CD14-positive monocyte (primary cell): ENCODE results near the gene CROT. TPM values are rescaled to one million over a fixed set of nuclear protein-coding genes. Genes with fewer than 3 reads are reported as not detected.

Experiments
- DNase-seq, 3 donors: peaks; one replicate each; pipeline ENCODE4 v3.0.0-alpha.2; 2011 to 2022
- H2AFZ ChIP-seq: 2 replicates; pipeline ENCODE4 v1.6.0; 2012; ENCODE audit warnings: mild to moderate bottlenecking, low read depth, low read length, inconsistent platforms; ENCODE audit not compliant: insufficient read depth, poor library complexity, severe bottlenecking
- H3K27ac ChIP-seq, 2 donors: 1 replicate in 1 of 2; 2 replicates in 1 of 2; pipeline ENCODE4 v1.5.1; 2012 to 2013; ENCODE audit warnings: low read length in 2 of 2, control low read depth in 1 of 2, inconsistent platforms in 1 of 2, low read depth in 1 of 2, mild to moderate bottlenecking in 1 of 2
- H3K27me3 ChIP-seq, 2 donors: one replicate each; pipeline versions ENCODE4 v1.6.0 to v1.6.1; 2011 to 2013; ENCODE audit warnings: low read length in 2 of 2; ENCODE audit not compliant: control insufficient read depth in 2 of 2, insufficient read depth in 2 of 2
- H3K36me3 ChIP-seq, 2 donors: replicated peaks in 1 of 2; 1 replicate in 1 of 2; 2 replicates in 1 of 2; pipeline versions ENCODE4 v1.5.1 to v1.6.1; 2012 to 2013; ENCODE audit warnings: low read length in 2 of 2, control low read depth in 1 of 2, inconsistent platforms in 1 of 2, mild to moderate bottlenecking in 1 of 2; ENCODE audit not compliant: insufficient read depth in 2 of 2, control insufficient read depth in 1 of 2
- H3K4me1 ChIP-seq, 2 donors: 1 replicate in 1 of 2; 2 replicates in 1 of 2; pipeline versions ENCODE4 v1.5.1 to v1.6.1; 2012 to 2013; ENCODE audit warnings: low read length in 2 of 2, control low read depth in 1 of 2, inconsistent platforms in 1 of 2, mild to moderate bottlenecking in 1 of 2, moderate library complexity in 1 of 2; ENCODE audit not compliant: insufficient read depth in 2 of 2, control insufficient read depth in 1 of 2
- H3K4me2 ChIP-seq: replicated peaks from 2 replicates; pipeline ENCODE3; 2012; ENCODE audit warnings: low read length, moderate library complexity, mild to moderate bottlenecking; ENCODE audit not compliant: poor library complexity, severe bottlenecking; ENCODE audit errors: extremely low read depth
- H3K4me3 ChIP-seq, 3 experiments: fragments of 200-600 bp in 1 of 3; sonication (generic) in 1 of 3; replicated peaks in 1 of 3; 1 replicate in 2 of 3; 2 replicates in 1 of 3; pipeline ENCODE4 v1.5.1; 2011 to 2013; ENCODE audit warnings: low read length in 3 of 3, mild to moderate bottlenecking in 3 of 3, control low read depth in 2 of 3, low read depth in 2 of 3, inconsistent platforms in 1 of 3, moderate library complexity in 1 of 3
- H3K79me2 ChIP-seq: 2 replicates; pipeline ENCODE4 v1.6.0; 2012; ENCODE audit warnings: mild to moderate bottlenecking, control low read depth, inconsistent platforms, low read length, moderate library complexity; ENCODE audit not compliant: insufficient read depth
- H3K9ac ChIP-seq: 2 replicates; pipeline ENCODE4 v1.6.0; 2017; ENCODE audit warnings: low read length, mild to moderate bottlenecking; ENCODE audit not compliant: insufficient read depth, poor library complexity, severe bottlenecking
- H3K9me3 ChIP-seq, 2 donors: replicated peaks in 1 of 2; 1 replicate in 1 of 2; 2 replicates in 1 of 2; pipeline versions ENCODE4 v1.5.1 to v1.6.1; 2012 to 2013; ENCODE audit warnings: low read length in 2 of 2, control low read depth in 1 of 2; ENCODE audit not compliant: control insufficient read depth in 1 of 2, insufficient read depth in 1 of 2
- H4K20me1 ChIP-seq: 2 replicates; pipeline ENCODE4 v1.6.0; 2012; ENCODE audit warnings: mild to moderate bottlenecking, low read length, control low read depth, moderate library complexity; ENCODE audit not compliant: insufficient read depth
- H3K27ac Mint-ChIP-seq, 7 donors: one replicate each; pipeline ENCODE4 v1.8.0; 2020; ENCODE audit warnings: mild to moderate bottlenecking in 7 of 7, mixed read lengths in 7 of 7, moderate library complexity in 6 of 7, inconsistent platforms in 2 of 7
- H3K27me3 Mint-ChIP-seq, 3 donors: one replicate each; pipeline ENCODE4 v1.8.0; 2021 to 2022; ENCODE audit warnings: low read depth in 3 of 3, mild to moderate bottlenecking in 3 of 3, mixed read lengths in 3 of 3, moderate library complexity in 3 of 3, inconsistent platforms in 1 of 3
- H3K36me3 Mint-ChIP-seq, 2 donors: one replicate each; pipeline ENCODE4 v1.8.0; 2020; ENCODE audit warnings: mixed read lengths in 2 of 2, inconsistent platforms in 1 of 2, mild to moderate bottlenecking in 1 of 2
- H3K4me1 Mint-ChIP-seq: one replicate; pipeline ENCODE4 v1.8.0; 2020; ENCODE audit warnings: mild to moderate bottlenecking, mixed read lengths
- H3K4me3 Mint-ChIP-seq, 2 donors: one replicate each; pipeline ENCODE4 v1.8.0; 2020; ENCODE audit warnings: mild to moderate bottlenecking in 2 of 2, mixed read lengths in 2 of 2, moderate library complexity in 1 of 2
- H3K9me3 Mint-ChIP-seq, 7 donors: one replicate each; pipeline ENCODE4 v1.8.0; 2020 to 2022; ENCODE audit warnings: mixed read lengths in 7 of 7, mild to moderate bottlenecking in 6 of 7, moderate library complexity in 6 of 7, inconsistent platforms in 2 of 7
- WGBS: methylation state at CpG from one replicate; pipeline ENCODE4 v1.1.5; 2013; ENCODE audit warnings: missing lambda C conversion rate; ENCODE audit not compliant: insufficient coverage; 5-methylcytosine and 5-hydroxymethylcytosine counted together
- intact Hi-C, 2 donors: fragments of 100-400 bp; cut with micrococcal nuclease; formaldehyde crosslinking; loops; one replicate each; pipeline versions ENCODE4 v1.15.0 to v1.15.1; 2023
- polyA plus RNA-seq, 3 donors: library from polyadenylated mRNA; depleted of rRNA in 1 of 3; unstranded in 2 of 3; stranded (reverse) in 1 of 3; fragments of 300-500 nt in 2 of 3; fragments of >200 nt in 1 of 3; fragmentation: Illumina TruSeq in 2 of 3; gene quantifications; 1 replicate in 2 of 3; 2 replicates in 1 of 3; pipeline ENCODE4 v1.2.3, GENCODE V29; 2012 to 2021
- TF ChIP-seq, protein P1 (sequence below): fragments of 200-600 bp; IDR thresholded peaks from one replicate; pipeline ENCODE4 v1.8.0; 2022; ENCODE audit warnings: antibody characterized with exemption, mild to moderate bottlenecking

CROT gene
- polyA plus RNA-seq, 3 donors = 1.1 to 2.2 (median 1.4) TPM

DNA sequence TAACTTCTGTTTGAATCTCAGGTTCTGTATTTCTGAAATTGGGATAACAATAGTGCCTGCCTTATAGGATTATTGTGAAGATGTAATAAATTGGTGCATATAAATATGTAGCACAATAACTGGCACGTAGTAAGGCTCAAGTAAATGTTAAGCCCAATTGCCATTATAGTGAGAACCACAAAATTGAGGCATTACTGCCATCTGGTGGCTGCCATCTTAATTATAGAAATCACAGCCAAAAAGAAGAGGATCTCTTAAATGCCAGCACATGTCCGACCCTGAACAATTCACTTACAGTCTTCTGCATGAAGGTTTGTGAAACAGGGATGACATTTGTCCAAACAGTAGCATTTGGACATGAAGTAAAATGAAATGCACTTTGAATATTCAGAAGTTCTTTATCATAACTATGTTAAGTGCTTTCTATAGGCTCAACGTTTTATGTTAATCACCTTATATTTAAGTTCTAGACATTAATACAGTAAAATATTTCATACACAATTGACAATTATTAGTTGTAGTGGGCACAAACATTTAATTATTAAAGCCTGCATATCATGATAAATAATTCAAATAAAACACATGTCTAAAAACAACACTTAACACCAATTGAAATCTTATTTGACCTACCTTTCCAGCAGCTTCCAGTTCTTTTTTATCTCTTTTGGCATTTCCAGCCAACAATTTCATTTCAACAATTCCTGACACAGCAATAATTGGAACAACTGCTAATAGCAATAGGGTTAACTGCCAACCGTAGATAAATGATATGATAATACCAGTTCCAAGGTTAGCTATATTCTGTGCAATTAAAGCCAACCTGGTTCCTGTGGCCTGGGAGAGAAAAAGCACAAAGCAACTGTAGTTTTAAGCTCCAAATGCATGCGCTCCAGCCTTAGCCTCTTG, 71.5 kb downstream of the CROT start:
- no peaks in the 10 kb centered on the region for H3K4me1 ChIP-seq
- no peak overlapping the region for H3K9ac ChIP-seq
- no peaks in the 10 kb centered on the region for H3K9me3 Mint-ChIP-seq
- no peak overlapping the region for H3K4me2 ChIP-seq
- H3K36me3 Mint-ChIP-seq = no peaks in the 10 kb centered on the region
- TF ChIP-seq, protein P1, sequence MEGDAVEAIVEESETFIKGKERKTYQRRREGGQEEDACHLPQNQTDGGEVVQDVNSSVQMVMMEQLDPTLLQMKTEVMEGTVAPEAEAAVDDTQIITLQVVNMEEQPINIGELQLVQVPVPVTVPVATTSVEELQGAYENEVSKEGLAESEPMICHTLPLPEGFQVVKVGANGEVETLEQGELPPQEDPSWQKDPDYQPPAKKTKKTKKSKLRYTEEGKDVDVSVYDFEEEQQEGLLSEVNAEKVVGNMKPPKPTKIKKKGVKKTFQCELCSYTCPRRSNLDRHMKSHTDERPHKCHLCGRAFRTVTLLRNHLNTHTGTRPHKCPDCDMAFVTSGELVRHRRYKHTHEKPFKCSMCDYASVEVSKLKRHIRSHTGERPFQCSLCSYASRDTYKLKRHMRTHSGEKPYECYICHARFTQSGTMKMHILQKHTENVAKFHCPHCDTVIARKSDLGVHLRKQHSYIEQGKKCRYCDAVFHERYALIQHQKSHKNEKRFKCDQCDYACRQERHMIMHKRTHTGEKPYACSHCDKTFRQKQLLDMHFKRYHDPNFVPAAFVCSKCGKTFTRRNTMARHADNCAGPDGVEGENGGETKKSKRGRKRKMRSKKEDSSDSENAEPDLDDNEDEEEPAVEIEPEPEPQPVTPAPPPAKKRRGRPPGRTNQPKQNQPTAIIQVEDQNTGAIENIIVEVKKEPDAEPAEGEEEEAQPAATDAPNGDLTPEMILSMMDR = peak; percentile 80
- H3K27me3 Mint-ChIP-seq = no peaks in the 10 kb centered on the region
- no peak overlapping the region for H2AFZ ChIP-seq
- H4K20me1 ChIP-seq = no peaks in the 10 kb centered on the region
- no peak overlapping the region for H3K4me3 Mint-ChIP-seq
- H3K4me3 ChIP-seq = no peak overlapping the region
- H3K27ac Mint-ChIP-seq = no peak overlapping the region
- no peaks in the 10 kb centered on the region for H3K27me3 ChIP-seq
- H3K27ac ChIP-seq = no peak overlapping the region
- H3K4me1 Mint-ChIP-seq = no peaks in the 10 kb centered on the region
- H3K9me3 ChIP-seq = no peaks in the 10 kb centered on the region
- WGBS = 20% methylated on average over 1 of the region's 5 CpGs
- intact Hi-C loops = loop anchor here (2.0 to 5.0 kb wide), 2 partner anchors 104 to 105 kb away; no protein-coding TSS in a partner anchor
- DNase-seq = peak; percentile 21 to 49 (median 46)
- H3K79me2 ChIP-seq = no peaks in the 10 kb centered on the region
- no peaks in the 10 kb centered on the region for H3K36me3 ChIP-seq

DNA sequence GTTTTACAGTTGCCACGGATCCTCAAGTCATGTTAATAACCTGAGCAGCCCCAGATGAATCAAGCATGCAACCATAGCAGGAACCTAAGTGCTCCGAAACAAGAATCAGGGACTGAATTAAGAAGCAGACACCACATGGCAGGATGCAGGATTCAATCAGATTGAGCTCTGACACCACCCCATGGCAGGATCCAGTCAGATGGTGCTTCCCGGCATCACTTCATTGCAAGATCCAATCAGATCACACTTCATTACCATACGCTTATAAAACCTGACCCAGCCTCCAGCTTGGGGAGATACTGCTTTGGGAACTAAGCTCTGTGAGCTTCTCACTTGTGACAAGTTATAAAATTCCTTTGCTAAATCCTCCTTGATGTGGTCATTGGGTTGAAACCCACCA, 74.7 kb downstream of the CROT start:
- H3K4me1 Mint-ChIP-seq = no peaks in the 10 kb centered on the region
- H3K36me3 ChIP-seq = no peaks in the 10 kb centered on the region
- no peak overlapping the region for H3K9ac ChIP-seq
- no peaks in the 10 kb centered on the region for H3K4me1 ChIP-seq
- intact Hi-C loops = no loop called here
- TF ChIP-seq, protein P1 = no peak
- 93% methylated on average over 2 of the region's 4 CpGs for WGBS
- no peaks in the 10 kb centered on the region for H3K36me3 Mint-ChIP-seq
- no peak overlapping the region for H3K4me3 ChIP-seq
- no peaks in the 10 kb centered on the region for H4K20me1 ChIP-seq
- H3K9me3 Mint-ChIP-seq = no peaks in the 10 kb centered on the region
- H3K27me3 Mint-ChIP-seq = peaks cover 0 to 3% (median 0%) of the 10 kb centered on the region in 3 donors
- no peak overlapping the region for H3K4me2 ChIP-seq
- H3K27ac Mint-ChIP-seq = no peak overlapping the region
- H2AFZ ChIP-seq = no peak overlapping the region
- H3K27me3 ChIP-seq = no peaks in the 10 kb centered on the region
- H3K79me2 ChIP-seq = no peaks in the 10 kb centered on the region
- no peaks in the 10 kb centered on the region for H3K9me3 ChIP-seq
- H3K27ac ChIP-seq = no peak overlapping the region
- no peak for DNase-seq
- no peak overlapping the region for H3K4me3 Mint-ChIP-seq
